Activated CD8-positive, alpha-beta T cell treated with anti-CD3 and anti-CD28 coated beads, Interleukin-2, amount 10 ng/mL, durations not matched to agents 7 days and 5 days (primary cell): ENCODE measurements around the gene UQCR10. TPM values are rescaled to one million over a fixed set of nuclear protein-coding genes. Genes with fewer than 3 reads are reported as not detected.
A peak's percentile ranks its signal among the peaks of the same experiment; 100 is the strongest.

Source experiments
- ATAC-seq: fragments of 150-1000 bp; cut with Tn5 transposase; one replicate; pipeline ENCODE4 v1.10.0; 2021; ENCODE audit warnings: moderate library complexity
- CTCF ChIA-PET: fragments of 350-600 bp; sonication (Branson Sonifier 250); formaldehyde crosslinking; loops from one replicate; lab custom pipeline; 2021; ENCODE audit warnings: antibody characterized with exemption; lab: Charles Lee
- POLR2A ChIA-PET: fragments of 350-600 bp; sonication (Branson Sonifier 250); formaldehyde crosslinking; loops from one replicate; lab custom pipeline; 2021; ENCODE audit warnings: antibody characterized with exemption; lab: Charles Lee
- DNase-seq: peaks from one replicate; pipeline ENCODE4 v3.0.0-alpha.2; 2020
- H3K27ac Mint-ChIP-seq: one replicate; pipeline ENCODE4 v1.8.0; 2021; ENCODE audit warnings: mild to moderate bottlenecking, mixed read lengths
- H3K27me3 Mint-ChIP-seq: one replicate; pipeline ENCODE4 v1.8.0; 2021; ENCODE audit warnings: low read depth, mixed read lengths
- H3K36me3 Mint-ChIP-seq: one replicate; pipeline ENCODE4 v1.8.0; 2021; ENCODE audit warnings: low read depth, mixed read lengths
- H3K4me1 Mint-ChIP-seq: one replicate; pipeline ENCODE4 v1.8.0; 2021; ENCODE audit warnings: low read depth, mixed read lengths
- H3K4me3 Mint-ChIP-seq: one replicate; pipeline ENCODE4 v1.8.0; 2021; ENCODE audit warnings: mild to moderate bottlenecking, mixed read lengths
- H3K9me3 Mint-ChIP-seq: one replicate; pipeline ENCODE4 v1.8.0; 2022; ENCODE audit warnings: mixed read lengths; ENCODE audit not compliant: insufficient read depth
- total RNA-seq, 2 experiments: library from RNA; stranded (reverse); gene quantifications; one replicate each; pipeline ENCODE4 v1.2.3, GENCODE V29; 2021

Gene UQCR10
- total RNA-seq, result 100 to 1,000 TPM; 102 to 103 TPM

GRCh38 chr22:29767171-29768051, at the start of gene UQCR10:
TSS of gene UQCR10 (plus strand) at chr22:29767369. CDS start at chr22:29767399, 30 bp downstream.
- Mint-ChIP-seq H3K4me3 (peak within 1 kb of the TSS; percentile 93), H3K36me3 (peaks cover 31% of the 10 kb centered on the region), H3K9me3 (no peaks in the 10 kb centered on the region), H3K4me1 (peaks cover 42% of the 10 kb centered on the region), H3K27me3 (no peaks in the 10 kb centered on the region), H3K27ac (peak within 1 kb of the TSS; percentile 92)
- POLR2A ChIA-PET, result interaction anchor here (1.0 to 1.7 kb wide), 5 partner anchors 14 to 116 kb away, joined by 3 to 8 read pairs (median 4); partner anchors contain the start of genes ASCC2 and MTMR3
- CTCF ChIA-PET, result interaction anchor here (0.9 to 1.2 kb wide), 3 partner anchors 131 to 237 kb away, joined by 3 to 5 read pairs (median 5); no protein-coding TSS in a partner anchor
- DNase-seq, result peak; percentile 95
- ATAC-seq, result peak; percentile 87

- Mint-ChIP-seq H3K4me1 (peaks cover 1% of the 10 kb centered on the region), H3K27ac (no peak overlapping the region), H3K36me3 (no peaks in the 10 kb centered on the region), H3K4me3 (no peak overlapping the region), H3K9me3 (no peaks in the 10 kb centered on the region), H3K27me3 (peaks cover 39% of the 10 kb centered on the region)
- no peak for ATAC-seq
- ChIA-PET POLR2A (interaction anchor here (0.6 kb wide), 2 partner anchors 48 to 895 kb away, joined by 3 read pairs; no protein-coding TSS in a partner anchor), CTCF (interaction anchor here (0.8 to 1.2 kb wide), 2 partner anchors 92 to 371 kb away, joined by 3 to 7 read pairs; no protein-coding TSS in a partner anchor)
- no peak for DNase-seq
These were observed 49.4 kb upstream of the UQCR10 start for GRCh38 chr22:29717789-29718188.

DNA sequence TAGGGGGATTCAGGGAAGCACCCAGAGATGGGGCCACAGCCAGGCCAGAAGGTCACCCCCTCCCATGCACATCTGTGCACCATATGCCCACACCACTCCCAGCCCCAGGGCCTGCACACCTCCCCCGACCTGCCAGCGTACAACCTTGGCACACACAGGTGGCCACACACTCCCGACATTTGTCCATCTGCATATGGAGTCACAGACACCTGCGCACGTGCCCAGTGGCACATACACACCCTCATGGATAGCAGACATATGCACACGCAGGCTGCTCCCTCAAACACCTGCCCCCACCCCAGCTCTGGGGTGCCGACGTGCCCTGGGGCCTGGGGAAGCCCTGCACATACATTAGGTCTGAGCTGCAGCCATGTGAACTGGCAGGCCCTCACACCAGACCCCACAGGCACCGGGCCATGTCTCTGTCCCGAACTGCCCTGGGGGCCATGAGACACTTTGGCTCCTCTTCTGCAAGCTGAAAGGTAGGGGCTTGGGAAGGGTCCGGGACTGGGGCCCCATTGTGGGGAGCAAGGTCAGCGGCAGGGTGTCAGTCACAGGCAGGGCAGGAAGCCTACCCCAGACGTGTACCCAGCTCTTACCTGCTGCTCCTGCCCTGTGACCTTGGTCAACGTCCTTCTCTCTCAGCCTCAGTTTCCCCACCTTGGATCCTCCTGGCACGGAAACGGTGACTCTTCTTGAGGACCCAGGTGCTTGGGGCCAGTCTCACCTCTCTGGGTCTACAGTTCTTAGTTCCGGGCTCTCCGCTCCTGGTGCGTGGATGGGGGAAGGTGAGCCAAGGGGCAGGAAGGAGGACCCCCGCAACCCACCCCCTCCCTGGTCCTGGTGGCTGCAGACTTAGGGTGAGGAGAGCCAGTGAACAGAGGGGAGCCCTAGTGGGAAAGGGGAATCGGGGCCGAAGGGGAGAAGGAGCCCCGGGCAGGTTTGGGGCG, 47.9 kb upstream of the UQCR10 start:
- POLR2A ChIA-PET, result no interaction called here
- ATAC-seq (no peak), DNase-seq (no peak)
- no peak overlapping the region for H3K4me3 Mint-ChIP-seq
- CTCF ChIA-PET, result no interaction called here
- H3K9me3 Mint-ChIP-seq, result no peaks in the 10 kb centered on the region
- H3K27me3 Mint-ChIP-seq, result peaks cover 42% of the 10 kb centered on the region
- H3K36me3 Mint-ChIP-seq, result no peaks in the 10 kb centered on the region
- no peak overlapping the region for H3K27ac Mint-ChIP-seq
- H3K4me1 Mint-ChIP-seq, result peaks cover 1% of the 10 kb centered on the region

GRCh38 chr22:29719899-29720645, 47.1 kb upstream of the UQCR10 start, which contains the start of gene CABP7:
TSS of gene CABP7 (plus strand) at chr22:29720003. CDS start at chr22:29720425, 422 bp downstream.
- DNase-seq (no peak), ATAC-seq (peak; percentile 39)
- ChIA-PET POLR2A (no interaction called here), CTCF (no interaction called here)
- Mint-ChIP-seq H3K36me3 (no peaks in the 10 kb centered on the region), H3K27ac (no peak within 1 kb of the TSS), H3K27me3 (peaks cover 42% of the 10 kb centered on the region), H3K4me3 (no peak within 1 kb of the TSS), H3K9me3 (no peaks in the 10 kb centered on the region), H3K4me1 (peaks cover 1% of the 10 kb centered on the region)

DNA sequence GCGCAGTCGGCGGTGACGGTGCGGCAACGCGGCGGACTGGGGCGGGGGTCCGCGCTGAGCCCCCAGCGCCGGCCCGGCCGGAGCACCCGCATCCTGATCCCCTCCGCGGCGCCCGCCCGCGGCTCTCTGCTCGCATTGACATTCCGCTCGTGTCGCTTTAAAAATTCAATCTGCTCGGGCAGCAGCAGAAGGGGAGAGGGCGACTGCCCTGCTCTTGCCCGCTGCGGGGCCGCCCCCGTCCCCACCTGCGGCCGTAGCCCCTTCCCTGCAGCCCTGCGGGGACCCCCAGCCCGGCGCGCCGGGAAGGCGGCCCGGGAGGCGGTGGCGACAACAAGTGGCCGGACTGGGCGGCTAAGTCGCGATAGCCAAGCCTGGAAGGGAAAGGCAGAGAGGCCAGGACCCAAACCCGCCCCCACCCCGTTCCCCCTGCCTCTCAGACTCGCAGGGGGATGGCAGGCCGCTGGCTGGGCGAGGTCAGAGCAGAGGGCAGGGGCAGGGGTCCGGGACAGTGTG, 46.3 kb upstream of the UQCR10 start:
- CTCF ChIA-PET, result no interaction called here
- no peak overlapping the region for H3K4me3 Mint-ChIP-seq
- ATAC-seq, result no peak

GRCh38 chr22:29722151-29722550, 45.0 kb upstream of the UQCR10 start:
- Mint-ChIP-seq H3K4me1 (peaks cover 1% of the 10 kb centered on the region), H3K9me3 (no peaks in the 10 kb centered on the region), H3K27me3 (peaks cover 38% of the 10 kb centered on the region), H3K27ac (no peak overlapping the region), H3K4me3 (no peak overlapping the region), H3K36me3 (no peaks in the 10 kb centered on the region)
- DNase-seq (no peak), ATAC-seq (no peak)
- ChIA-PET POLR2A (interaction anchor here (0.5 kb wide), 1 partner anchor 28 kb away, joined by 3 read pairs; no protein-coding TSS in a partner anchor), CTCF (no interaction called here)

More for the DNA sequence above, 46.3 kb upstream of the UQCR10 start:
- H3K9me3 Mint-ChIP-seq, result no peaks in the 10 kb centered on the region
- POLR2A ChIA-PET, result no interaction called here
- H3K4me1 Mint-ChIP-seq, result peaks cover 1% of the 10 kb centered on the region
- H3K27me3 Mint-ChIP-seq, result peaks cover 45% of the 10 kb centered on the region
- no peaks in the 10 kb centered on the region for H3K36me3 Mint-ChIP-seq
- no peak overlapping the region for H3K27ac Mint-ChIP-seq
- no peak for DNase-seq

- POLR2A ChIA-PET, result interaction anchor here (0.5 kb wide), 1 partner anchor 27 kb away, joined by 3 read pairs; no protein-coding TSS in a partner anchor
- DNase-seq (no peak), ATAC-seq (no peak)
- Mint-ChIP-seq H3K36me3 (no peaks in the 10 kb centered on the region), H3K9me3 (no peaks in the 10 kb centered on the region), H3K4me3 (no peak overlapping the region), H3K27ac (no peak overlapping the region), H3K27me3 (peaks cover 34% of the 10 kb centered on the region), H3K4me1 (peaks cover 1% of the 10 kb centered on the region)
- CTCF ChIA-PET, result no interaction called here
These were observed 44.6 kb upstream of the UQCR10 start for GRCh38 chr22:29722587-29722986.

DNA sequence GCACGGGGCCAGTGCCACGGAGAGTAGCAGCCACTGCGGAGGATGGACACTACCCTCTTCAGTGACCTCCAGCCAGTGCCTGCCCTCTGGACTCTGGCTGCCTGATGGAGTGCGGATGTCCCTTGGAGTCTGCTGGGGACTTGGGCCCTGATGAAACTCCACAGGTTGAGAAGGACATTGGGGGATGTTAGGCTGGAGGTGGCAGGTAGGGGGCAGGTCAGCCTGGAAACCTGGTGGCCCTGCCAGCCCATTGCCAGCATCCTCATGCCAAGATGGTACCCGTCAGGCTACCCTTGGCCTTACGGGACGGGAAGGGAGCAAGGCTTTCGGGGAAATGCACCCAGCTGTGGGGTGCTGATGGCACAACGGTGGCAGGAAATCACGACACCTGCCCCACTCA, 43.4 kb upstream of the UQCR10 start:
- Mint-ChIP-seq H3K27me3 (peaks cover 26% of the 10 kb centered on the region), H3K9me3 (no peaks in the 10 kb centered on the region), H3K4me1 (peaks cover 1% of the 10 kb centered on the region), H3K36me3 (no peaks in the 10 kb centered on the region), H3K4me3 (no peak overlapping the region), H3K27ac (no peak overlapping the region)
- DNase-seq, result no peak
- ATAC-seq, result no peak
- POLR2A ChIA-PET, result no interaction called here
- CTCF ChIA-PET, result no interaction called here

- no peaks in the 10 kb centered on the region for H3K9me3 Mint-ChIP-seq
- H3K4me1 Mint-ChIP-seq, result no peaks in the 10 kb centered on the region
- ChIA-PET POLR2A (no interaction called here), CTCF (interaction anchor here (1.5 kb wide), 1 partner anchor 280 kb away, joined by 6 read pairs; no protein-coding TSS in a partner anchor)
- H3K27ac Mint-ChIP-seq, result no peak overlapping the region
- peaks cover 17% of the 10 kb centered on the region for H3K27me3 Mint-ChIP-seq
- ATAC-seq, result no peak
- H3K36me3 Mint-ChIP-seq, result no peaks in the 10 kb centered on the region
- H3K4me3 Mint-ChIP-seq, result no peak overlapping the region
- DNase-seq, result no peak
These were observed 42.3 kb upstream of the UQCR10 start for GRCh38 chr22:29724843-29725242.

DNA sequence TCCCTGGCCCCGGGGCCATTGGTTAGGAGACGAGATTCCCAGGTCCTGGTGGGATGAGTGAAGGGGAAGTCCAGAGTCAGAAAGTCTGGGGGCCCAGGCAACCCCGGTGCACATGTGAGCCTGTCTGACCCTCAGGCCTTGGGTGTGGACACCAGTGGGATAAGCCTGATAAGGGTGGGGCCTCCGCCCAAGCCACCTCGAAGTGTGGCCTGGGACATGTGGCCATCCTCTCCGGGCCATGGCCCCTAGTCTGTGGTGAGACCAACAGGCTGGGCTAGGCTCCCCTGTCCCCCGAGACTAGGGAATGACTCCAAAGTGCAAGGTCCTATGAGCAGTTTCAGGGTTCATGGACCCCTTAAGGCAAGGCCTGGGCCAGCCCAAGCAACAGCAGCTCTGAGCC, 41.1 kb upstream of the UQCR10 start:
- no peak for ATAC-seq
- DNase-seq, result no peak
- Mint-ChIP-seq H3K27me3 (peaks cover 16% of the 10 kb centered on the region), H3K4me3 (no peak overlapping the region), H3K36me3 (no peaks in the 10 kb centered on the region), H3K4me1 (no peaks in the 10 kb centered on the region), H3K9me3 (no peaks in the 10 kb centered on the region), H3K27ac (no peak overlapping the region)
- POLR2A ChIA-PET, result interaction anchor here (0.5 kb wide), 1 partner anchor 12 kb away, joined by 3 read pairs; no protein-coding TSS in a partner anchor
- CTCF ChIA-PET, result interaction anchor here (1.3 to 1.5 kb wide), 2 partner anchors 16 to 279 kb away, joined by 3 to 6 read pairs; no protein-coding TSS in a partner anchor
